K562 (cell line): ENCODE measurements around the gene DIO3. TPM values are rescaled to one million over a fixed set of nuclear protein-coding genes. Genes with fewer than 3 reads are reported as not detected.

Experiments
- ATAC-seq: fragments of 200-7000 bp; cut with Tn5 transposase; 3 replicates; pipeline ENCODE4 v1.9.1; 2020; ENCODE audit warnings: moderate library complexity
- BruUV-seq: library from RNA; stranded (reverse); fragments of 400-500 nt; replicated peaks from 2 replicates; lab custom pipeline; 2021; lab: Mats Ljungman, UMichigan
- CTCF ChIA-PET: fragments of 300-600 bp; formaldehyde crosslinking; extraction: SDS; loops from one replicate; lab custom pipeline; 2021; ENCODE audit warnings: low intra/inter-chr PET ratio; lab: Yijun Ruan, JAX
- POLR2A ChIA-PET: fragments of 300-600, 350-650 bp; sonication (Branson Sonifier 250); formaldehyde crosslinking; extraction: SDS; loops from one replicate; lab custom pipeline; 2021; ENCODE audit warnings: antibody characterized with exemption, inconsistent platforms; lab: Yijun Ruan, JAX
- DNase-seq, 4 experiments: peaks; one replicate each; pipeline versions ENCODE4 v3.0.0 to v3.0.0-alpha.2; 2011 to 2018; ENCODE audit warnings: low spot score in 3 of 4, mixed read lengths in 3 of 4; ENCODE audit errors: extremely low read depth in 1 of 4
- FAIRE-seq: peaks from 2 replicates; lab custom pipeline; 2011; peaks lifted over from hg19 to GRCh38; lab: Jason Lieb, UNC
- H2AFZ ChIP-seq: 2 replicates; pipeline ENCODE4 v1.6.0; 2011; ENCODE audit warnings: low read depth, low read length, control low read depth, inconsistent platforms
- H3K27ac ChIP-seq: fragments of 200-600 bp; 3 replicates; pipeline ENCODE4 v1.8.0; 2011; ENCODE audit warnings: low read depth, mild to moderate bottlenecking, control low read depth, inconsistent platforms, low read length, moderate library complexity, mixed read lengths; ENCODE audit errors: extremely low read depth
- H3K27me3 ChIP-seq, 2 experiments: fragments of 300-600 bp in 1 of 2; 2 replicates in 1 of 2; 3 replicates in 1 of 2; pipeline versions ENCODE4 v1.6.0 to v1.8.0; 2011; ENCODE audit warnings: inconsistent platforms in 2 of 2, low read length in 2 of 2, mild to moderate bottlenecking in 1 of 2, mixed read lengths in 1 of 2, moderate library complexity in 1 of 2; ENCODE audit not compliant: control insufficient read depth in 2 of 2, insufficient read depth in 2 of 2
- H3K36me3 ChIP-seq: fragments of 300-600 bp; 3 replicates; pipeline ENCODE4 v1.8.0; 2011; ENCODE audit warnings: mild to moderate bottlenecking, low read length, inconsistent platforms; ENCODE audit not compliant: control insufficient read depth, insufficient read depth
- H3K4me1 ChIP-seq, 2 experiments: fragments of 200-600 bp in 1 of 2; replicated peaks in 1 of 2; 2 replicates in 1 of 2; 3 replicates in 1 of 2; pipeline versions ENCODE4 v1.5.1 to v1.8.0; 2011; ENCODE audit warnings: inconsistent platforms in 2 of 2, low read length in 2 of 2, mild to moderate bottlenecking in 1 of 2, mixed read lengths in 1 of 2, moderate library complexity in 1 of 2; ENCODE audit not compliant: control insufficient read depth in 2 of 2, insufficient read depth in 2 of 2
- H3K4me2 ChIP-seq: 2 replicates; pipeline ENCODE4 v1.6.1; 2011; ENCODE audit warnings: low read length, control low read depth, inconsistent platforms, mixed read lengths; ENCODE audit not compliant: insufficient read depth
- H3K4me3 ChIP-seq: fragments of 200-600 bp; sonication (generic), shearing (Covaris generic); 2 replicates; pipeline ENCODE4 v1.5.1; 2016; ENCODE audit warnings: control low read depth, inconsistent platforms
- H3K79me2 ChIP-seq: fragments of 200-600 bp; 3 replicates; pipeline ENCODE4 v1.8.0; 2011; ENCODE audit warnings: low read length, inconsistent platforms; ENCODE audit not compliant: control insufficient read depth, insufficient read depth
- H3K9ac ChIP-seq, 2 experiments: 2 replicates each; pipeline versions ENCODE4 v1.6.0 to v1.6.1; 2011; ENCODE audit warnings: low read depth in 2 of 2, low read length in 2 of 2, control low read depth in 1 of 2, inconsistent platforms in 1 of 2, mild to moderate bottlenecking in 1 of 2, mixed read lengths in 1 of 2; ENCODE audit not compliant: insufficient read depth in 1 of 2
- H3K9me1 ChIP-seq: one replicate; pipeline ENCODE4 v1.6.0; 2011; ENCODE audit warnings: inconsistent platforms, mild to moderate bottlenecking, low read length, moderate library complexity; ENCODE audit not compliant: control insufficient read depth, insufficient read depth
- H3K9me3 ChIP-seq: replicated peaks from 2 replicates; pipeline ENCODE4 v1.5.1; 2011; ENCODE audit warnings: low read depth, low read length, inconsistent platforms; ENCODE audit not compliant: control insufficient read depth, insufficient read depth
- H4K20me1 ChIP-seq: replicated peaks from 2 replicates; pipeline ENCODE4 v1.6.1; 2011; ENCODE audit warnings: low read length, inconsistent platforms, mixed read lengths; ENCODE audit not compliant: control insufficient read depth, insufficient read depth
- MEIS2 ChIP-seq: fragments of 450-650 bp; IDR thresholded peaks from 2 replicates; pipeline ENCODE4 v1.6.1; 2014; ENCODE audit warnings: mild to moderate bottlenecking; ENCODE audit not compliant: partially characterized antibody
- REST ChIP-seq, 2 experiments: fragments of 450-650 bp; formaldehyde crosslinking in 1 of 2; IDR thresholded peaks; 2 replicates each; pipeline versions ENCODE4 v1.4.0 to v1.6.1; 2014 to 2020; ENCODE audit warnings: mild to moderate bottlenecking in 2 of 2, borderline replicate concordance in 1 of 2, low read depth in 1 of 2
- ZNF695 ChIP-seq: fragments of 450-650 bp; formaldehyde crosslinking; IDR thresholded peaks from 2 replicates; pipeline ENCODE4 v1.4.0; 2020; ENCODE audit warnings: mild to moderate bottlenecking, moderate library complexity
- WGBS: fragments of 100-300 bp; shearing (Covaris generic); methylation state at CpG from one replicate; pipeline ENCODE4 v1.1.6; 2016; ENCODE audit warnings: low coverage, mixed read lengths; ENCODE audit not compliant: insufficient coverage; ENCODE audit errors: missing lambda C conversion rate; 5-methylcytosine and 5-hydroxymethylcytosine counted together
- in situ Hi-C: fragments of 300-500 bp; cut with MboI; formaldehyde crosslinking; loops from 4 replicates; pipeline ENCODE4 v1.15.0; 2018; ENCODE audit warnings: inconsistent platforms, mixed read lengths
- intact Hi-C: fragments of 100-400 bp; cut with micrococcal nuclease; formaldehyde crosslinking; loops from 2 replicates; pipeline ENCODE4 v1.14.2; 2022
- polyA plus RNA-seq, 8 experiments: library from polyadenylated mRNA; depleted of rRNA in 4 of 8; stranded (reverse) in 5 of 8; unstranded in 3 of 8; fragments of >200 nt; fragmentation: Nextera tagmentation in 2 of 8; fragmentation: Illumina TruSeq in 1 of 8; extraction: Ambion mirVana in 2 of 8; extraction: Trizol in 1 of 8; gene quantifications; 2 replicates each; pipeline versions ENCODE4 v1.2.1 to v1.2.3, GENCODE V29; 2011 to 2014; ENCODE audit warnings: inconsistent platforms in 1 of 8, missing spikeins in 1 of 8
- total RNA-seq, 7 experiments: library from RNA; depleted of rRNA in 6 of 7; stranded (reverse); fragments of >200 nt in 6 of 7; fragmentation: Illumina TruSeq in 2 of 7; extraction: Trizol in 2 of 7; gene quantifications; 2 replicates each; pipeline versions ENCODE4 v1.2.1 to v1.2.3, GENCODE V29; 2011 to 2021; ENCODE audit warnings: low replicate concordance in 1 of 7

DIO3 gene
- total and polyA plus RNA-seq, 9 of the 15 experiments (the other 6 are each of a cell fraction or from before 2014, with no cell fraction given) = not detected

DNA sequence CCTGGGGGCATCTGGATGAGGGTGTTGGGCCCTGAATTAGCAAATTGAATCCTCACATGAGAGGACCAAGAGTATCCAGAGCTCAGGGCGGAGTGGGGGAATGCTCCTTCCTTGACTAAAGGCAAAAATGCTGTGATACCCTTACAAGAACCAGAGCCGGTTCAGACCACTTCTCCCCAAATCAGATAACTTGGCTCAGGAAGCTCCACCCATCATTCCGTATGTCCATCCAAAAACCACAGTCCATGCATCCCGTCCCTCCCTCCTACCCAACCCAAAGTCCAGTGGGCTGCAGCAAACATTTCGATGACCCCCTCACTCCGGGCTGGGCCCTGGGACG lies 22.4 kb downstream of the DIO3 start:
- H3K9me1 ChIP-seq = no peaks in the 10 kb centered on the region
- H3K9ac ChIP-seq = no peak overlapping the region
- H3K27ac ChIP-seq = no peak overlapping the region
- peak overlapping the region; percentile 52 for H3K4me2 ChIP-seq
- no peaks in the 10 kb centered on the region for H3K9me3 ChIP-seq
- H3K27me3 ChIP-seq = no peaks in the 10 kb centered on the region; a peak in 1 of 5 replicates
- no peaks in the 10 kb centered on the region for H3K79me2 ChIP-seq
- peak; percentile 59 for TF ChIP-seq REST (IDR thresholded peaks at IDR 0.05; ENCODE audit: borderline replicate concordance)
- no peak for TF ChIP-seq REST (CRISPR knock-in tag; IDR thresholded peaks at IDR 0.05; ENCODE audit: low read depth)
- TF ChIP-seq ZNF695 (CRISPR knock-in tag) = no peak
- no peak for TF ChIP-seq MEIS2
- no TSS peak for BruUV-seq
- no peak for FAIRE-seq
- ChIA-PET POLR2A (interaction anchor here (0.6 to 1.1 kb wide), 2 partner anchors 10 to 180 kb away, joined by 3 to 4 read pairs; no protein-coding TSS in a partner anchor), CTCF (no interaction called here)
- no peaks in the 10 kb centered on the region for H3K36me3 ChIP-seq
- peak overlapping the region; percentile 38; the same call in 1 of the 2 replicates for H3K4me3 ChIP-seq
- in situ Hi-C loops = no loop called here
- intact Hi-C loops = no loop called here
- WGBS = 26% methylated on average over 6 of the region's 7 CpGs
- H4K20me1 ChIP-seq = no peaks in the 10 kb centered on the region
- no peak for ATAC-seq
- peaks cover 0 to 16% of the 10 kb centered on the region in 2 experiments; a peak in 2 of 5 replicates for H3K4me1 ChIP-seq
- DNase-seq = no peak
- H2AFZ ChIP-seq = peak overlapping the region; percentile 70; the same call in 1 of the 2 replicates
